Fibroblast of villous mesenchyme (primary cell): ENCODE measurements around the gene TSPAN33. TPM values are rescaled to one million over a fixed set of nuclear protein-coding genes. Genes with fewer than 3 reads are reported as not detected.

Experiments
- DNase-seq: peaks from one replicate; pipeline ENCODE4 v3.0.0-alpha.2; 2010; ENCODE audit warnings: low read depth
- H3K4me3 ChIP-seq: 2 replicates; pipeline ENCODE4 v1.5.1; 2011; ENCODE audit warnings: low read depth, mild to moderate bottlenecking, low read length
- total RNA-seq: library from RNA; depleted of rRNA; stranded (reverse); fragments of >200 nt; gene quantifications from 2 replicates; pipeline ENCODE4 v1.2.3, GENCODE V29; 2012
- TF ChIP-seq, protein P1 (sequence below): IDR thresholded peaks from 2 replicates; pipeline ENCODE4 v1.5.1; 2012; ENCODE audit warnings: low read depth, mild to moderate bottlenecking, low read length; ENCODE audit not compliant: insufficient read depth

The TSPAN33 gene
- total RNA-seq, 1 donor, result 0.43 TPM

DNA sequence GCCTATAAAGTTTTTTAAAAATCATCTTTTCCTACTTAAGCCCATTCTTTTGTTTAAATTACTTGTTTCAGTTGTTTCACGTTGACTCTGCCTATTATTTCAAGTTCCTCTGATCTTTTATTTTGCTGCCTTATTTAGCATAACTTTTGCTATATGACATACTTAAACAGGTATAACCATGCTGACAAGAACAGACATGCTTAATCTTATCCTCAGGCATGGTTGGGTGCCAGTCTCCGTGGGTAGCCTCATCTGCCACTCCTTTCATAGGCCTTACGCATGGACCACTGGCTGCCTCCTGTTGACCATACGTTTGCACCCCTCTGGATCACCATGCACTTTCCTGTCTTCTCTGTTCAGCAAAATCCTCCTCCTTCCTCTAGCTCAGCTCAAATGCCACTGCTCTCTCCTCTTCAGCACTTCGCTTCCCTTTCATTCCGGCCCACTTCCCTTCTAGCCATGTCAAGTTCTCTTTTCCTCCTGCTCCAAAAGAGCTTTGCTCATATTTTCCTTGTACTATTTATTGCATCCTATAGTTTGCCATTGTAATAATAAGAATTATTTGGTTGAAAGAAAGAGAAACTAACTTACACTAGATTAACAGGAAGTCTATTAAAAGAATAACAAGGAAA, 10.0 kb upstream of the TSPAN33 start:
- TF ChIP-seq, protein P1, sequence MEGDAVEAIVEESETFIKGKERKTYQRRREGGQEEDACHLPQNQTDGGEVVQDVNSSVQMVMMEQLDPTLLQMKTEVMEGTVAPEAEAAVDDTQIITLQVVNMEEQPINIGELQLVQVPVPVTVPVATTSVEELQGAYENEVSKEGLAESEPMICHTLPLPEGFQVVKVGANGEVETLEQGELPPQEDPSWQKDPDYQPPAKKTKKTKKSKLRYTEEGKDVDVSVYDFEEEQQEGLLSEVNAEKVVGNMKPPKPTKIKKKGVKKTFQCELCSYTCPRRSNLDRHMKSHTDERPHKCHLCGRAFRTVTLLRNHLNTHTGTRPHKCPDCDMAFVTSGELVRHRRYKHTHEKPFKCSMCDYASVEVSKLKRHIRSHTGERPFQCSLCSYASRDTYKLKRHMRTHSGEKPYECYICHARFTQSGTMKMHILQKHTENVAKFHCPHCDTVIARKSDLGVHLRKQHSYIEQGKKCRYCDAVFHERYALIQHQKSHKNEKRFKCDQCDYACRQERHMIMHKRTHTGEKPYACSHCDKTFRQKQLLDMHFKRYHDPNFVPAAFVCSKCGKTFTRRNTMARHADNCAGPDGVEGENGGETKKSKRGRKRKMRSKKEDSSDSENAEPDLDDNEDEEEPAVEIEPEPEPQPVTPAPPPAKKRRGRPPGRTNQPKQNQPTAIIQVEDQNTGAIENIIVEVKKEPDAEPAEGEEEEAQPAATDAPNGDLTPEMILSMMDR, result no peak
- no peak for DNase-seq
- no peak overlapping the region for H3K4me3 ChIP-seq

DNA sequence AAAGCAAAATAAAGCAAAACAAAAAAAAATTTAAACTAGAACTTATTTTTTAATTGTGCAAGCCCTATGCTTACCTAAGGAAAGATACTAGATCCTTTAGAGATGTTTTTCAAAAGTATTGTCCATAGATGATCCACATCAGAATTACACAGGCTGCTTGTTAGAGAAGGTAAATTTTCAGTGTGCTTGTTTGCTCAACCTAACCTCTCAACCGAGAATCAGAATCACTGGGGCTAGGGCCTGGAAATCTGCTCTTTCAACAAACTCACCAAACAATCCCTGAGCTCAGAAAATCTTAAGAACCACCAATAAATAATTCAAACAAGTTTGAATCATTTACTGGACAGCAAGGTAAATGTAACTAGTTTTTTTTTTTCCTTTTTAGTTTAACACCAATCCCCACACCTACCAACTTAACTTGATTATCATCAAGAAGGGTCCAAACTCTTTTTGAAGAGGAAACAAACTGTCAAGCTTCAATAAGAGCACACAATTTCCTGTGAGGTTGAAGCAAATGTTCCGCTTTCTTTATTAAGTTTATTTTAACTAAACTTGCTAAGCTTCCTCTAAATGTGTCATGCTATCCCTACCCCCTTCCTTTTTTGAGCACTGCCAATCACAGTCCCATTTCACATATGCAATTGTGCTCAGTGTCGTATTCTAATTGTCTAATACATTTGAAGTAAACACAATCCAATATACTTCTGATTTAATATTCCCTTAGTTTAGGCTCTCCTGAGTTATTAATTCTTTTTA, 7.4 kb upstream of the TSPAN33 start:
- TF ChIP-seq, protein P1, result no peak

DNA sequence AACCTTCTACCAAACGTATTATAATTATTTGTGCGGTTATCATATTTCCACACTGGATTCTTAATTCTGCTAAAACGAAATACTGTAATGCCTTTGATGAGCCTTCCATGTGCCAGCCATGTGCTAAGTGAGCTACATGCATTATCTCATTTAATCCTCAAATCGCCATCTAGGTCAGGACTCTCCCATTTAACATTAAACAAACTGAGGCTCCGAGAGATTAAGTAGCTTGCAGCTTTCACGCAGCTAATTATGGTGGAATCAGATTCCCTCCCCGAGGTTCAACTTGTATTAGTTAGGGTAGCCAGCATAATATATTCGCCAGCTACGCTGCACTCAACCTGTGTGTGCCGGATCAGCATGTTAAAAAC, 798 bp upstream of the TSPAN33 start:
- no peak overlapping the region for H3K4me3 ChIP-seq
- DNase-seq, result no peak
- TF ChIP-seq, protein P1, result no peak

More for the DNA sequence above, 7.4 kb upstream of the TSPAN33 start:
- DNase-seq, result no peak
- no peak overlapping the region for H3K4me3 ChIP-seq

DNA sequence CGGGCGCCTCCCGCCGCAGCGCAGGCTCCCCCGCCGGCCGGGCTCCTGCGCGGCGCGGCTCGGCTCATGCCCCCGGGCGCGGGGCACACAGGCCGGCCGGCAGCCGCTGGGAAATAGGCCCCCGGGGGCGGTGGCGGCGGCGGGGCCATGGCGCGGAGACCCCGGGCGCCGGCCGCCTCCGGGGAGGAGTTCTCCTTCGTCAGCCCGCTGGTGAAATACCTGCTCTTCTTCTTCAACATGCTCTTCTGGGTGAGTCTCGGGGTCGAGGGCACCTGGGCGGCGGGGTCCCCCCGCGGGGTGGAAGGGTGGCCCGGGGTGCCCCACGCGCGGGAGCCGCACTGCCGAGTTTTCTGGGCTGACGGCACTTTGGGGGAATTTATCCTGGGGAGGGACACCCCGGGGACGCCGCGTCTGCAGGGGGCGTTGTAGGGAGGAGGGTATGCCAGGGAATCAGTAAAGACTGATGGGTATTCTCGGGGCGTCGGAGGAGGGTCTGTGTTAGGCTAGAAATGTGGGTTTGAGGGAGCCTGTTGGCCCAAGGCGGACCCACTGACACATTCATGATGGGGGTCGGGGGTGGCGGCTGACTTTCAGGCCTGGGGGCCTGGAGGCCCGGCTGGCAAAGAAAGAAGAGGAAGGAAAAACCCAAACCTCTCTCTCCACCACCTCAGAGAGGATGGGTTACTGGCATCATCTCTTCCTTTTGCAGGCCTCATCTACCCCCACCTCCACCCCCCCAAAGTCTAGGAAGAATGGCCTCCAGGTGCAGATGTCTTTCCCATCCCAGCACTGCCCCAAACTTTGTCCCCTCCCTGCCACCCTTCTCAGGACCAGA, 544 bp downstream of the TSPAN33 start:
- no peak for DNase-seq
- H3K4me3 ChIP-seq, result peak overlapping the region; percentile 43
- TF ChIP-seq, protein P1, result peak; percentile 6

DNA sequence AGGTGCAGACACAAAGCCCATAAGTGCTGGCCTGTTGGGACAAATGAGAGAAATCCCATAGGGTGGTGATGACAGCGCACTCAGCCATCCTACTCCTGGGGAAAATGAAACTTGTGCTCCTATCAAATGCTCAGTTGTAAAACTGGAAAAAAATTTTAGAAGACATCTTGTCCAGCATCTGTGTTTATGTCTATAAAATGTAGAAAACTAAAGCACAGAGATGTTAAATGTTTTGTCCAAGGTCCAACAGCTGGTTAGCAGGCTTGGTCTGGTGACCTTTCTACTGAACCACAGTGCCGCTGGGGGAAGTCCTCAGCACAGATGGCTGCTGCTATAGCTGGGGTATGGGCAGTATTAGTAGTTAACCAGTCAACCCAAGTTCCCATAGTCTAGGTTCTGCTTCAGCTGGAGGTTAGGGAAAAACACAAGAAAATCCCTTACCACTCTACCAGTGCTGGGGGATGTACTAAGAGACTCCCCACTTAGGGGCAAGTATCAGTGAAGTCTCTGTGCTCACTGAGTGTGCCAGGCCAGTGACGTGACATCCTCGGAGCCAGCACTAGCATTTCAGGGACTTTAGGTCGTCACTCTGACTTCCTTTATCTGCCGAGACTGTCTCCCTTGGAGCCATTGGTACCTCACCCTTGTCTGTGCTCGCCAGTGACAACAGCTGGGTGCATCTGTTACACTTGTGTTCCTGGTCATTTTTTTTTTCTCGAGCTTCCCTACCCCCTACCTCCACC, 1.9 kb downstream of the TSPAN33 start:
- peak; percentile 15 for DNase-seq
- TF ChIP-seq, protein P1, result no peak
- H3K4me3 ChIP-seq, result no peak overlapping the region

DNA sequence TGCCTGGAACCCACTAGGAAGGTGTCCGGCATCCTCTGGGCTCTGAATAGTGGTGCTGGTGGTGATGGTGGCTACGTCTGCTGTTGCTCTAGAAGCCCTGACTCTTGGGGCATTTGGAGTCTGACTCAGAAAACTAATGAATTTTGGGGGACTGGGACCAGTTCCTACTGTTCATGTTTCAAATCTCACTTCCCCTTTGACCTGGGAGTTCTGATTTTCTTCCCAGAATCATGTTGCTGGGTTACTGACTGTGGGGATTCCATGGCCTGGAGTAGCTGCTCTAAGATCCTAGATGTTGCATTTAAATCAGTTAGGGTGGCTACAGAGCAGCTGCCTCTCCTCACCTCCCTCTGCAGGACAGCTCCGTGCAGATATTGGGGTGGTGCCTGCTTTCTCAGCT, 3.2 kb downstream of the TSPAN33 start:
- no peak for DNase-seq
- TF ChIP-seq, protein P1, result no peak
- H3K4me3 ChIP-seq, result no peak overlapping the region
